Uterus (tissue), 4 donors: ENCODE results near the gene PRPS1L1. TPM values are rescaled to one million over a fixed set of nuclear protein-coding genes. Genes with fewer than 3 reads are reported as not detected.

Source experiments
- DNase-seq, 2 donors: peaks; one replicate each; pipeline ENCODE4 v3.0.0-alpha.2; 2019 to 2020
- H3K27ac ChIP-seq, 2 donors: fragments of 200-600 bp; sonication (generic); 1 replicate in 1 of 2; 2 replicates in 1 of 2; pipeline ENCODE4 v1.5.1; 2016 to 2018
- H3K27me3 ChIP-seq, 2 donors: fragments of 200-600 bp; sonication (generic); one replicate each; pipeline ENCODE4 v1.5.1; 2018 to 2019; ENCODE audit warnings: control low read depth in 1 of 2
- H3K36me3 ChIP-seq, 2 donors: fragments of 200-600 bp; sonication (generic); one replicate each; pipeline ENCODE4 v1.5.1; 2019; ENCODE audit warnings: control low read depth in 1 of 2
- H3K4me1 ChIP-seq, 2 donors: fragments of 200-600 bp; sonication (generic); one replicate each; pipeline ENCODE4 v1.5.1; 2018 to 2019; ENCODE audit warnings: control low read depth in 1 of 2
- H3K4me3 ChIP-seq, 2 donors: fragments of 200-600 bp; sonication (generic); 1 replicate in 1 of 2; 2 replicates in 1 of 2; pipeline ENCODE4 v1.5.1; 2018 to 2019; ENCODE audit warnings: mild to moderate bottlenecking in 1 of 2
- H3K9me3 ChIP-seq, 2 donors: fragments of 200-600 bp; sonication (generic); one replicate each; pipeline ENCODE4 v1.5.1; 2019; ENCODE audit warnings: control low read depth in 1 of 2
- POLR2A ChIP-seq, 2 donors: fragments of 450-650 bp; IDR thresholded peaks; one replicate each; pipeline ENCODE4 v1.6.1; 2016; ENCODE audit warnings: antibody characterized with exemption in 2 of 2, mild to moderate bottlenecking in 1 of 2, moderate library complexity in 1 of 2
- intact Hi-C: fragments of 100-400 bp; cut with DNase I; formaldehyde crosslinking; loops from one replicate; pipeline ENCODE4 v1.15.1; 2023; ENCODE audit warnings: low total_unique reads
- total RNA-seq, 4 donors: library from RNA; depleted of rRNA in 3 of 4; stranded (reverse); fragments of >200 nt in 3 of 4; gene quantifications; one replicate each; pipeline versions ENCODE4 v1.1.0 to v1.2.4, GENCODE V29; 2014 to 2023
- TF ChIP-seq, protein P1 (sequence below), 4 experiments: fragments of 200-600 bp in 2 of 4; fragments of 450-650 bp in 2 of 4; sonication (generic) in 2 of 4; IDR thresholded peaks; one replicate each; pipeline ENCODE4 v1.5.1; 2016 to 2019; ENCODE audit warnings: antibody characterized with exemption in 4 of 4, mild to moderate bottlenecking in 2 of 4, moderate library complexity in 1 of 4
- donor health status: DM: yes; HTN: yes; CAD: no.

The PRPS1L1 gene
- total RNA-seq, 4 donors from 2014 or later, result not detected

DNA sequence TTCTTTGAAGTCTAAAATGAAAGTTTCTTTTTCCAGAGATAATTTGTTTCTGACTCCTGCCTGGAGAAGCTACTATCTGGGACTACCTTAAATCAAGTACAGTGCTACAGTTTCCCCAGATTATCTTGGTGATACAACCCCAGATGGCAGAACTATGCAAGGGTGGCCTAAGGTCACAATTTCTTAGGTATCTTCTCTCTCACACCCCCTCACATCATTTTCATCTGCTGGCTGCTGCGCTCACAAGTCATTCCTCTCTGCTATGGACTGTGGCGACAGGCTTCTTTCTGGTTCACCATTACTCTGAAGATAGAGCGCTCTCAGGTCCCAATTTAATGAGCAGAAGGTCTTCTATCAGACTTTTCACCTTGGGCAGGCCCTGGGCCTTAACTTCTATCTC lies 9.1 kb upstream of the PRPS1L1 start:
- DNase-seq, result no peak
- Histone ChIP-seq H3K36me3 (no peaks in the 10 kb centered on the region), H3K4me1 (no peaks in the 10 kb centered on the region), H3K27me3 (no peaks in the 10 kb centered on the region), H3K9me3 (no peaks in the 10 kb centered on the region), H3K4me3 (no peak overlapping the region), H3K27ac (no peak overlapping the region)
- TF ChIP-seq, protein P1, sequence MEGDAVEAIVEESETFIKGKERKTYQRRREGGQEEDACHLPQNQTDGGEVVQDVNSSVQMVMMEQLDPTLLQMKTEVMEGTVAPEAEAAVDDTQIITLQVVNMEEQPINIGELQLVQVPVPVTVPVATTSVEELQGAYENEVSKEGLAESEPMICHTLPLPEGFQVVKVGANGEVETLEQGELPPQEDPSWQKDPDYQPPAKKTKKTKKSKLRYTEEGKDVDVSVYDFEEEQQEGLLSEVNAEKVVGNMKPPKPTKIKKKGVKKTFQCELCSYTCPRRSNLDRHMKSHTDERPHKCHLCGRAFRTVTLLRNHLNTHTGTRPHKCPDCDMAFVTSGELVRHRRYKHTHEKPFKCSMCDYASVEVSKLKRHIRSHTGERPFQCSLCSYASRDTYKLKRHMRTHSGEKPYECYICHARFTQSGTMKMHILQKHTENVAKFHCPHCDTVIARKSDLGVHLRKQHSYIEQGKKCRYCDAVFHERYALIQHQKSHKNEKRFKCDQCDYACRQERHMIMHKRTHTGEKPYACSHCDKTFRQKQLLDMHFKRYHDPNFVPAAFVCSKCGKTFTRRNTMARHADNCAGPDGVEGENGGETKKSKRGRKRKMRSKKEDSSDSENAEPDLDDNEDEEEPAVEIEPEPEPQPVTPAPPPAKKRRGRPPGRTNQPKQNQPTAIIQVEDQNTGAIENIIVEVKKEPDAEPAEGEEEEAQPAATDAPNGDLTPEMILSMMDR (IDR thresholded peaks at IDR 0.05), result no peak
- TF ChIP-seq POLR2A (IDR thresholded peaks at IDR 0.05), result no peak
- intact Hi-C loops, result no loop called here

DNA sequence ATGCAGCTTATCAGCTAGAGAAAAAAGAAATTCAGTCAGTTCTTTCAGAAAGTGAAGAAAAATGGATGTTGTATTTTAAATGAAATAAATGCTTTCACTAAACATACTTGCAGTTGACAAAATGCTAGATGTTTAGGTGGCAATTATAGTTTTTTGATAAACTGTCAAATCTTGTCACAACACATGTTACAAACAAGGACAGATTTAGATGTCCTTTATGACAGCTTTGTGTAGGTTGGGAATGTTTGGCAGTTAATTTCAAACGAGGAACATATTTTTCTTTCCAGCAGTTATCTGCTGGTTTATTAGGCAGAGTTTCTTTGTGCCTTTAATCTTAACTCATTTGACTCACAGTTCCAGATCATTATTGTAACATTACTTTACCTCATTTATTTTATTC lies 3.1 kb upstream of the PRPS1L1 start:
- TF ChIP-seq POLR2A (IDR thresholded peaks at IDR 0.05), result no peak
- Histone ChIP-seq H3K9me3 (no peaks in the 10 kb centered on the region), H3K4me3 (no peak overlapping the region), H3K36me3 (no peaks in the 10 kb centered on the region), H3K4me1 (no peaks in the 10 kb centered on the region), H3K27ac (no peak overlapping the region), H3K27me3 (no peaks in the 10 kb centered on the region)
- no peak for DNase-seq
- intact Hi-C loops, result no loop called here

DNA sequence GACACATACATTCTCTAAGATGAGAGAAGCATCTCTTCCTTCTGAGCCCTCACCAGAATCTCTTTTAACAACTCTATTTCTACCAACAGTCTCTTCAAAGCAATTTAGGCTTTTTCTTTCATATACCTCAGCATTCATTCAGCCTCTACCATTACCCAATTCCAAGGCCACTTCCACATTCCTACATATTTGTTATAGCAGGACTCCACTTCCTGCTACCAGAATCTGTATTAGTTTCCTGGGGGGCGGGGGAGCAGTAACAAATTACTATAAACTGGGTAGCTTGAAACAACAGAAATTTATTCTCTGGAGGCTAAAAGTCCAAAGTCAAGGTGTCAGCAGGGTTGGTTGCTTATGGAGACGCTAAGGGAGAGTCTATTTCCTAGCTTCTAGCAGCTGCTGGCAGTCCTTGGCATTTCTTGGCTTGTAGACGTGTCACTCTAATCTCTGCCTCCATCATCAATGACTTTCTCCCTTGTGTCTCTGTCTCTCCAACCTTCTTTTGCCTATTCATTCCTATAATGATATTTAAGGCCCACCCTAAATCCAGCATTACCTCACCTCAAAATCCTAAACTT lies 7.4 kb downstream of the PRPS1L1 start:
- no peaks in the 10 kb centered on the region for H3K36me3 ChIP-seq
- DNase-seq, result no peak
- no peaks in the 10 kb centered on the region for H3K27me3 ChIP-seq
- H3K27ac ChIP-seq, result peak overlapping the region; percentile 17 to 61
- TF ChIP-seq, protein P1 (IDR thresholded peaks at IDR 0.05), result no peak
- TF ChIP-seq POLR2A (IDR thresholded peaks at IDR 0.05), result no peak
- H3K4me1 ChIP-seq, result no peaks in the 10 kb centered on the region
- no peak overlapping the region for H3K4me3 ChIP-seq
- no peaks in the 10 kb centered on the region for H3K9me3 ChIP-seq
- intact Hi-C loops, result no loop called here

DNA sequence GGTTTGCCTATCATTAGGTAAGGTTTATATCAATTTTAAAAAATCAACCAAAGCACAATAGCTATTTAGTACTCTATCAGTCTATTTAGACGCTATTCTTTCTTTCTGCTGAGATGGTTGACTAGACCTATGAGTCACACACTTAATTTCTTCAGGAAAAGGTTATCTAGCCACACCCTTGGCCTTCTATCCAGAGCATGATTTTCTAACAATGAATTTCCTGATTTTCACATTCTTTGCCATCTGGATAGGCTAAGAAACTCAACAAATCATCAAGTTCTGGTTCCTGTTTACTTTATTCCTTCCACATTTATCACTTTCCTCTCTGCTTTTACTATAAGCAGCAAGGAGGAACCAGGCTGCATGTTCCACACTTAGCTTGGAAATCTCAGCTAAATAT lies 8.1 kb downstream of the PRPS1L1 start:
- H3K4me1 ChIP-seq, result no peaks in the 10 kb centered on the region
- no peaks in the 10 kb centered on the region for H3K27me3 ChIP-seq
- DNase-seq, result no peak
- no peak for TF ChIP-seq POLR2A (IDR thresholded peaks at IDR 0.05)
- TF ChIP-seq, protein P1 (IDR thresholded peaks at IDR 0.05), result no peak
- intact Hi-C loops, result no loop called here
- H3K9me3 ChIP-seq, result no peaks in the 10 kb centered on the region
- H3K4me3 ChIP-seq, result no peak overlapping the region
- peak overlapping the region; percentile 48 to 61 for H3K27ac ChIP-seq
- H3K36me3 ChIP-seq, result no peaks in the 10 kb centered on the region

DNA sequence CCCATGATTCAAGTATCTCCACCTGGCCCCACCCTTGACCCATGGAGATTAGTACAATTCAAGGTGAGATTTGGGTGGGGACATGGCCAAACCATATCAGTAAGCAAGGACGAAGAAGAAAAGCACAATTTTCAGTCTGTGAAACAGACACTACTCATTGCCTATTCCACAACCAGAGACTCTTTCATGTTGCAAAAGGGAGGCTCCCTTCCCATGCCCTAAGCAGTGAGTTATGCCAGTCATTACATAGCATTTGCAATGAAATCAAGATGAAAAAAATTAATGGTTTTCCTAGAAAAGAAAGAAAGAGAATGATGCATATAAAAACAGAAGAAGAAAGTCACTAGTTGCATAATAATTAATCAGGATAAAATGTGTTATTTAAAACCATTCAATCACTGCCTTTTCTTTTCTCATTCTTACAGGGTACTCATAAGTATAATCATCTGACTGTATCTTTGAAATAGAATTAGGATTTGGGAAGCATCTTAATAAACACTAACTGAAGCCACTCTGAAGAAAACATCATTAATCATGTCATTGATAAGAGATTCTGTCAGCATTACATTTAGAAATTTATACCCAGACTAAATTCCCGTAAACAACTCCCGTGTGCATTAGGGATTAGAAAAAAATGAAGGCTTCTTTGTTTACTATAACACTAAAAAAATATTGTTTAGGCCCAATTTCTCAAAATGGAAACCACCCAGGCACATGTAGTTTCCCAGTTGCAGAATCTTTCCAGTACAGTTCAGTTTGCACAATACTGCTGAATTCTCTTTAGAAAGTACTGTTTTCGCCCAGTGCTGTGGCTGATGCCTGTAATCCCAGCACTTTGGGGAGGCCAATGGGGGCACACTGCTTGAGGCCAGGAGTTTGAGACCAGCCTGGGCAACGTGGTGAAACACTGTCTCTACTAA lies 9.1 kb downstream of the PRPS1L1 start:
- H3K4me1 ChIP-seq, result no peaks in the 10 kb centered on the region
- DNase-seq, result no peak
- no peak overlapping the region for H3K4me3 ChIP-seq
- H3K36me3 ChIP-seq, result no peaks in the 10 kb centered on the region
- H3K27ac ChIP-seq, result no peak overlapping the region
- H3K27me3 ChIP-seq, result no peaks in the 10 kb centered on the region
- intact Hi-C loops, result no loop called here
- TF ChIP-seq POLR2A (IDR thresholded peaks at IDR 0.05), result no peak
- TF ChIP-seq, protein P1 (IDR thresholded peaks at IDR 0.05), result no peak
- no peaks in the 10 kb centered on the region for H3K9me3 ChIP-seq
